ENCODE measurements around the gene NXPE3. TPM values are rescaled to one million over a fixed set of nuclear protein-coding genes. Genes with fewer than 3 reads are reported as not detected.

Gene NXPE3
- total and polyA plus RNA-seq, 2 of the 8 experiments (the other 6 are each of a cell fraction or from before 2014, with no cell fraction given), result 10.9 to 22.7 TPM

DNA sequence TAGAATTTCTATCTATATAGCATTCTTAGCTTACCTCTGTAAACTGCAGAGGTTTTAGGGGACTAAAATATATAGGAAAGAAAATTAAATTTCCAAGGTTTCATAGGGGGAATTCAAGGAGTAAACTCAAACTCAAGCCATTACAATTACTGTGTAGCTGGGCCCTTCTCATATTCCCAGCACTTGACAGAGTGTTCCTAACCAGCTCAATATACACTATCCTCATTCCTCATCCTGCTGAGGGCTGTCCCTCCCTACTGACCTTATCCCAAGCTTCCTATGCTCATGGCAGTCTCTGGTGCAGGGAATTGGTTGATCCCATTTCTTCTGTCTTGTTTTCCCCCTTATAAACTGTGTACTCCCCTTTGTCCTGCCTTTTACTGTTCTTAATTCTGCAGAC, 33.9 kb downstream of the NXPE3 start (continued):
- no peak for TF ChIP-seq BCL11A (IDR thresholded peaks at IDR 0.05; ENCODE audit: low read depth in 2 of 2, low read length in 2 of 2)
- TF ChIP-seq POLR2A (IDR thresholded peaks at IDR 0.05; ENCODE audit: control extremely low read depth in 1 of 2, low read depth in 2 of 2, low read length in 2 of 2), result no peak
- TF ChIP-seq ZNF274 (IDR thresholded peaks at IDR 0.05; ENCODE audit: borderline replicate concordance, extremely low read depth, low read length), result no peak
- TF ChIP-seq SP1 (IDR thresholded peaks at IDR 0.05; ENCODE audit: low read depth, low read length), result no peak
- no peak for TF ChIP-seq RBBP5 (IDR thresholded peaks at IDR 0.05; ENCODE audit: borderline replicate concordance, low read depth, low read length)
- no peak for TF ChIP-seq POU5F1 (IDR thresholded peaks at IDR 0.05; ENCODE audit: low read depth, low read length)
